ENCODE results near the gene NODAL.

DNA sequence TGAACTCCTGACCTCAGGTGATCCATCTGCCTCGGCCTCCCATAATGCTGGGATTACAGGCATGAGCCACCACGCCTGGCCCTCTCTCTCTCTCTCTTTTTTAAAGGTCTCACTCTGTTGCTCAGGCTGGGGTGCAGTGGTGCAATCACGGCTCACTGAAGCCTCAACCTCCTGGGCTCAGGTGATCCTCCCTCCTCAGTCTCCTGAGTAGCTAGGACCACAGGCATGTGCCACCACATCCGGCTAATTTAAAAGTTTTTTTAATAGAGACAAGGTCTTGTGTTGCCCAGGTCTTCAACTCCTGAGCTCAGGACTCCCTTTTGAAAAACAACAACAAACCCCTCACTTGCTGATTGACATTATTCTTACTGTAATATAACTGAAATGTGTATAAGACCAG is 48.7 kb upstream of the NODAL start:
- TF ChIP-seq, protein P1, sequence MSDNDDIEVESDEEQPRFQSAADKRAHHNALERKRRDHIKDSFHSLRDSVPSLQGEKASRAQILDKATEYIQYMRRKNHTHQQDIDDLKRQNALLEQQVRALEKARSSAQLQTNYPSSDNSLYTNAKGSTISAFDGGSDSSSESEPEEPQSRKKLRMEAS (CRISPR knock-in tag; IDR thresholded peaks at IDR 0.05) = no peak
- TF ChIP-seq TCF7 (CRISPR knock-in tag; IDR thresholded peaks at IDR 0.05; ENCODE audit: low read depth) = no peak
- TF ChIP-seq, protein P2, sequence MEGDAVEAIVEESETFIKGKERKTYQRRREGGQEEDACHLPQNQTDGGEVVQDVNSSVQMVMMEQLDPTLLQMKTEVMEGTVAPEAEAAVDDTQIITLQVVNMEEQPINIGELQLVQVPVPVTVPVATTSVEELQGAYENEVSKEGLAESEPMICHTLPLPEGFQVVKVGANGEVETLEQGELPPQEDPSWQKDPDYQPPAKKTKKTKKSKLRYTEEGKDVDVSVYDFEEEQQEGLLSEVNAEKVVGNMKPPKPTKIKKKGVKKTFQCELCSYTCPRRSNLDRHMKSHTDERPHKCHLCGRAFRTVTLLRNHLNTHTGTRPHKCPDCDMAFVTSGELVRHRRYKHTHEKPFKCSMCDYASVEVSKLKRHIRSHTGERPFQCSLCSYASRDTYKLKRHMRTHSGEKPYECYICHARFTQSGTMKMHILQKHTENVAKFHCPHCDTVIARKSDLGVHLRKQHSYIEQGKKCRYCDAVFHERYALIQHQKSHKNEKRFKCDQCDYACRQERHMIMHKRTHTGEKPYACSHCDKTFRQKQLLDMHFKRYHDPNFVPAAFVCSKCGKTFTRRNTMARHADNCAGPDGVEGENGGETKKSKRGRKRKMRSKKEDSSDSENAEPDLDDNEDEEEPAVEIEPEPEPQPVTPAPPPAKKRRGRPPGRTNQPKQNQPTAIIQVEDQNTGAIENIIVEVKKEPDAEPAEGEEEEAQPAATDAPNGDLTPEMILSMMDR (IDR thresholded peaks at IDR 0.05) = no peak
- no peak for TF ChIP-seq HMGXB4 (CRISPR knock-in tag; IDR thresholded peaks at IDR 0.05)
- TF ChIP-seq, protein P3, sequence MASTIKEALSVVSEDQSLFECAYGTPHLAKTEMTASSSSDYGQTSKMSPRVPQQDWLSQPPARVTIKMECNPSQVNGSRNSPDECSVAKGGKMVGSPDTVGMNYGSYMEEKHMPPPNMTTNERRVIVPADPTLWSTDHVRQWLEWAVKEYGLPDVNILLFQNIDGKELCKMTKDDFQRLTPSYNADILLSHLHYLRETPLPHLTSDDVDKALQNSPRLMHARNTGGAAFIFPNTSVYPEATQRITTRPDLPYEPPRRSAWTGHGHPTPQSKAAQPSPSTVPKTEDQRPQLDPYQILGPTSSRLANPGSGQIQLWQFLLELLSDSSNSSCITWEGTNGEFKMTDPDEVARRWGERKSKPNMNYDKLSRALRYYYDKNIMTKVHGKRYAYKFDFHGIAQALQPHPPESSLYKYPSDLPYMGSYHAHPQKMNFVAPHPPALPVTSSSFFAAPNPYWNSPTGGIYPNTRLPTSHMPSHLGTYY (CRISPR knock-in tag; IDR thresholded peaks at IDR 0.05) = no peak
- TF ChIP-seq ATF1 (CRISPR knock-in tag; IDR thresholded peaks at IDR 0.05) = no peak
- no peak for TF ChIP-seq ARID4B (CRISPR knock-in tag; IDR thresholded peaks at IDR 0.05; ENCODE audit: borderline replicate concordance)

All from WTC11 (cell line).